GM10266 (cell line): ENCODE measurements around the gene KRT10.

ENCODE experiments used
- DNase-seq: peaks from one replicate; pipeline ENCODE4 v3.0.0; 2012; ENCODE audit errors: extremely low spot score
- CTCF ChIP-seq: IDR thresholded peaks from 2 replicates; pipeline ENCODE4 v1.5.1; 2012; ENCODE audit warnings: mild to moderate bottlenecking, low read depth; ENCODE audit not compliant: control insufficient read depth, insufficient read depth; ENCODE audit errors: missing control alignments

Gene KRT10

DNA sequence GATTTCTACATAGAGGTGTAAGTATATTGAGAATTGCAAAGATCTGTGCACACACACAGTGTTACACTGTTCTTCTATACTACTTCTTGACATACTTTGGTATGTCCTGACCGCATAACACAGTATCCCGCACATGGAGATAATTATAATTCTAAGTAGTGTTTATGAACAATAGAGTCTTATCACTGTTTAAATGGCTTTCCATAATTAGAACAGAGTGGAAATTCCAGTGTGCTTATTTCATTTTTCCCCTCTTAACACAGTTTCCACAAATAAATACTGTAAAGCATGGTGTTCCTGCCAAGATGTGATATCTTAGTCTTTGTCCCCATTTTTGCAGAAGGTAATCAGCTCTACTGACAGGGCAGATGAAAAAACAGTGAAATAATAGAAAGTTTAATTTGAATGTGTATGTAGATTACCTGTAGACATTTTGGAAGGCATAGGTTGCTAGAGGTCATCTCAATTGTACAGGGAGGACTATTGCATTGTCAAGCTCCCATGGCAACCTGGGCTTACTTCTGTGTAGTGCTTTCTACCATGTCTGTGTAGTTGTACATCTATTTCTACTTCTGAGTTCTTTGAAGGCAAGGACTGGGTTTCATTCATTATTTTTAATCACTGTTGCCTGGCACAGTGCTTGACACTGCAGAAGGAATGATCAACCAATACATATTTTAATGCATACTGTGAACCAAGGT lies 12.5 kb downstream of the KRT10 start:
- no peak for TF ChIP-seq CTCF
- no peak for DNase-seq

- TF ChIP-seq CTCF: no peak
- no peak for DNase-seq
Measured at GRCh38 chr17:40806131-40806530, 16.3 kb downstream of the KRT10 start.

DNA sequence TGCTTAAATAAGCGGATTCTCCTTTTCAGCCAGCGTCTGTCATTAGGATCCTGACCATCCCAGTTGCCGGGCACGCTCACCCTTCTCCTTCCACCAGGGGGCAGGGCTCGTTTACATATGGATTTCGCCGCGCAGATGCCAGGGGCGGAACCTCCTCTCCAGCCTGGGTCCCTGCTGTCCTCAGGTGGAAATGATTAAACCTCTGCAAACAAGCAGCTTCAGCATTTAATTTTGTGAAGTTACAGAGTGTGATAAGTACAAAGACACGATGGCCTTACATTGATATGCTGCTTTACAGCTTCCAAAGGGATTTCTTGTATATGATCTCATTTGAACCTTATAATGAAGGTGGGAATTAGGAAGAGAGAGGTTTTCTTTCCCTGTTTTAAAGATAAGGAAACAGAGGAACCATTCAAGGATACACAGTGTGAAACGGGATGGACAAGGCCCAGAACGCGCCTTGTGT lies 18.8 kb downstream of the KRT10 start:
- peak; percentile 80 for TF ChIP-seq CTCF
- peak; percentile 74 for DNase-seq

GRCh38 chr17:40801157-40801556 lies 21.3 kb downstream of the KRT10 start:
- no peak for TF ChIP-seq CTCF
- no peak for DNase-seq

DNA sequence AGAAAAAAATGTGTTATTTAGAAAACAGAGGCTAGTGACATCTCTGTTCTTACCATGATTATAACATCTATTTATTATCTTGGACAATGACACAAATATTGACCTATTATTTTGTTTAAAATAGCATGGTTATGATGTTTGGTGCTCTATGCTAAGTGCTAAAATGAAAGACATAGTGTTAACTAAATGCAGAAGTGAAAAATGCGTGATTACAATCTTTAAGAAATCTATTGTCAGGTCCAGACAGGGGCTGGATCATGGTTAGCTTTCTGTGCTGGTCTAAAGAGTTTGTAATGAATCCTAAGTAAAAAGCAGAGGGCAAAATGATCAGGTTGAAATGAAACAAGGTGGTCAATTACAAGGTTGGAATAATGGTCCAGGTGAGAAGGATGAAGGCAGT lies 22.0 kb downstream of the KRT10 start:
- TF ChIP-seq CTCF: no peak
- DNase-seq: no peak

DNA sequence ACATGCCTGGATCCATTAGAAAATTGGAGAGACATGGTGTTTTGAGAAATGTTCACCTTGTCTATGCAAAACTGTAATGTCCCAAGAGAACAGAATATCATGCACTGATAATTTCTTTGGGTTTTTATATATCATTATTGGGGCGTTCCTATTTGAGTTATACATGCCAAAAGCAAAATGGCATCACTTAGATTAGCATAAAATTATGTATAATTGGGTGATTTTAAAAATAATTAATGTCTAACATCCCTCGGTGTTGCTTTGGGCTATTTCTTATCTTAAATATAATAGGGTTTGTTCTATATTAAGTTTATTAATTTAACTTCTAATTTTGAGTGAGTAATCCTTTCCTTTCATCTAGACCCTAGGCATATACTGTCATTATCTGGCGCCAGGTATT lies 22.6 kb downstream of the KRT10 start, which contains the start of gene KRT28:
Gene KRT28 (minus strand): TSS at position 101 of the 400 bp plus-strand sequence. CDS start 66 bp downstream, at position 35.
- TF ChIP-seq CTCF: no peak
- DNase-seq: no peak

GRCh38 chr17:40796846-40797245 lies 25.6 kb downstream of the KRT10 start:
- DNase-seq: no peak
- TF ChIP-seq CTCF: no peak
